ENCODE data around the gene SSU72. TPM values are rescaled to one million over a fixed set of nuclear protein-coding genes. Genes with fewer than 3 reads are reported as not detected.

Gene SSU72
- total RNA-seq, 1 experiment from 2014 or later, result 179 TPM

DNA sequence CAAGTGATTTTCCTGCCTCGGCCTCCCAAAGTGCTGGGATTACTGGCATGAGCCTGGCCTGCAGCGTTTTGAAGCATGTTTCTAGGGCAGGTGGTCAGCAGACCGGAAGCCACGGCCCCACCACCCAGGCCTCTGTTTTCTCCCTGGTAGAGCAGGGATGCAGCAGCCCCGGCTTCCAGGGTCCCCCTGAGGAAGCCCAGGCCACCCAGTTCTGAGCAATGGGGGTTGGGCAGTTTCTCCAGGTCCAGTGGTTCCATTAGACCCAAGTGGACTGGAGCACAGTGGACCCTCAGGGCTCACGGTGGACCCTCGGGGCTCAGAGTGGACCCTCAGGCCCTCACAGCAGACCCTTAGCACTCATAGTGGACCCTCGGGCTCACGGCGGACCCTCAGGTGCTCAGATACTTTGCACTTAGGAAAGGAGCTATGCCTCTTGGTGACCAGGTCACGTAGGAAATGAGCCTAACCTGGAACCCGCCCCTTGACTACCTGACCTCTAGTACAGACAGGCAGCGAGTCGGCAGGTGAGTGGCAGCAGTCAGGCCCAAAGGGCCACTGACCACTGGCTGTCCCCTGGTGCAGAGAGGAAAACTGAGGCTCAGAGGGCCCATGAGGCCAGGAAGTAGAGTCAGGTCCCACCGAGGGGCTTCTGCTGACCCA lies 29.8 kb upstream of the SSU72 start:
- Histone ChIP-seq H2AFZ (ENCODE audit: low read length) (no peak overlapping the region), H3K79me2 (ENCODE audit: insufficient read depth, low read length) (no peaks in the 10 kb centered on the region), H4K8ac (replicated peaks; ENCODE audit: insufficient read length, low read depth, low read length) (no peak overlapping the region), H3K56ac (ENCODE audit: insufficient read length, low read depth, low read length) (no peak overlapping the region), H3T11ph (ENCODE audit: low read length) (no peak overlapping the region), H2AK5ac (ENCODE audit: insufficient read length, low read length) (no peak overlapping the region), H2BK12ac (ENCODE audit: insufficient read length, low read depth, low read length) (no peak overlapping the region), H4K20me1 (ENCODE audit: control insufficient read depth, insufficient read depth, insufficient read length) (no peaks in the 10 kb centered on the region), H3K27me3 (ENCODE audit: insufficient read depth, low read length) (no peaks in the 10 kb centered on the region; the same call in 1 of the 2 replicates), H2BK120ac (ENCODE audit: low read depth, low read length, poor library complexity, severe bottlenecking) (no peak overlapping the region), H3K4me2 (ENCODE audit: insufficient read depth, insufficient read length, low read length) (no peak overlapping the region), H4K91ac (ENCODE audit: insufficient read length, low read depth, low read length) (no peak overlapping the region), H2BK20ac (ENCODE audit: low read depth, low read length, poor library complexity, severe bottlenecking) (no peak overlapping the region), H2BK5ac (ENCODE audit: insufficient read length, low read length) (no peak overlapping the region), H3K27ac (ENCODE audit: insufficient read length, low read depth, low read length) (no peak overlapping the region), H4K5ac (ENCODE audit: insufficient read length, low read depth, low read length) (no peak overlapping the region), H3K23me2 (ENCODE audit: insufficient read length, low read depth, low read length, poor library complexity, severe bottlenecking) (peaks cover 4% of the 10 kb centered on the region), H3K14ac (ENCODE audit: insufficient read depth, low read length) (no peak overlapping the region), H3K4me1 (ENCODE audit: insufficient read depth, low read length) (no peaks in the 10 kb centered on the region), H3K4ac (ENCODE audit: low read depth, low read length) (no peak overlapping the region), H3K79me1 (ENCODE audit: insufficient read depth, low read depth, low read length, poor library complexity, severe bottlenecking) (no peaks in the 10 kb centered on the region), H3K18ac (ENCODE audit: insufficient read length, low read depth, low read length) (no peak overlapping the region), H3K9ac (ENCODE audit: extremely low read depth, insufficient read length, low read length) (no peak overlapping the region), H3K9me3 (ENCODE audit: control insufficient read depth, low read depth, low read length) (no peaks in the 10 kb centered on the region), H3K23ac (ENCODE audit: insufficient read length, low read depth, low read length) (no peak overlapping the region), H2BK15ac (ENCODE audit: low read depth, low read length) (no peak overlapping the region)
- Mint-ChIP-seq H3K27me3 (ENCODE audit: low read depth) (peaks cover 42% of the 10 kb centered on the region), H3K9me3 (no peaks in the 10 kb centered on the region), H3K27ac (no peak overlapping the region), H3K4me1 (peaks cover 0 to 2% of the 10 kb centered on the region in 2 experiments; a peak in 1 of 4 replicates), H3K4me3 (no peak overlapping the region), H3K36me3 (ENCODE audit: insufficient read depth in 1 of 3, low read depth in 3 of 3) (no peaks in the 10 kb centered on the region)
- DNase-seq, result no peak
- TF ChIP-seq, protein P1, sequence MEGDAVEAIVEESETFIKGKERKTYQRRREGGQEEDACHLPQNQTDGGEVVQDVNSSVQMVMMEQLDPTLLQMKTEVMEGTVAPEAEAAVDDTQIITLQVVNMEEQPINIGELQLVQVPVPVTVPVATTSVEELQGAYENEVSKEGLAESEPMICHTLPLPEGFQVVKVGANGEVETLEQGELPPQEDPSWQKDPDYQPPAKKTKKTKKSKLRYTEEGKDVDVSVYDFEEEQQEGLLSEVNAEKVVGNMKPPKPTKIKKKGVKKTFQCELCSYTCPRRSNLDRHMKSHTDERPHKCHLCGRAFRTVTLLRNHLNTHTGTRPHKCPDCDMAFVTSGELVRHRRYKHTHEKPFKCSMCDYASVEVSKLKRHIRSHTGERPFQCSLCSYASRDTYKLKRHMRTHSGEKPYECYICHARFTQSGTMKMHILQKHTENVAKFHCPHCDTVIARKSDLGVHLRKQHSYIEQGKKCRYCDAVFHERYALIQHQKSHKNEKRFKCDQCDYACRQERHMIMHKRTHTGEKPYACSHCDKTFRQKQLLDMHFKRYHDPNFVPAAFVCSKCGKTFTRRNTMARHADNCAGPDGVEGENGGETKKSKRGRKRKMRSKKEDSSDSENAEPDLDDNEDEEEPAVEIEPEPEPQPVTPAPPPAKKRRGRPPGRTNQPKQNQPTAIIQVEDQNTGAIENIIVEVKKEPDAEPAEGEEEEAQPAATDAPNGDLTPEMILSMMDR (conservative IDR thresholded peaks at IDR 0.05), result no peak
- no CpG with 5 or more reads among the region's 15 CpGs for WGBS (ENCODE audit: extremely low coverage, insufficient read length, low lambda C conversion rate)
